NCI-H69 (cell line): ENCODE measurements around the gene SHISA8.
"Not testable (repeated sequence)": the region's sequence is repeated elsewhere in the genome, so short reads cannot be mapped to it uniquely, and the experiment has no call there.

Source experiments
- DNase-seq: peaks from one replicate; lab custom pipeline; 2025; lab: John Stamatoyannopoulos, UW

Gene SHISA8

GRCh38 chr22:41899110-41899509 is 15.8 kb downstream of the SHISA8 start:
- DNase-seq: no peak

GRCh38 chr22:41898645-41899044 is 16.2 kb downstream of the SHISA8 start:
- DNase-seq: no peak

- DNase-seq: no peak
Observed at GRCh38 chr22:41893591-41894375, 21.1 kb downstream of the SHISA8 start.

GRCh38 chr22:41892721-41893120 is 22.2 kb downstream of the SHISA8 start:
- no peak for DNase-seq

GRCh38 chr22:41891407-41891806 is 23.5 kb downstream of the SHISA8 start:
- DNase-seq: no peak

GRCh38 chr22:41888627-41889200 is 26.2 kb downstream of the SHISA8 start:
- no peak for DNase-seq

GRCh38 chr22:41885516-41885915 is 29.4 kb downstream of the SHISA8 start:
- no peak for DNase-seq

- DNase-seq: no peak
Observed at GRCh38 chr22:41885116-41885515, 29.8 kb downstream of the SHISA8 start.

GRCh38 chr22:41883400-41883799 is 31.5 kb downstream of the SHISA8 start:
- DNase-seq: no peak

- DNase-seq: no peak
Observed at GRCh38 chr22:41880653-41881052, 34.2 kb downstream of the SHISA8 start.

- DNase-seq: no peak
Observed at GRCh38 chr22:41876675-41877074, 38.2 kb downstream of the SHISA8 start.

- no peak for DNase-seq
Observed at GRCh38 chr22:41876275-41876674, 38.6 kb downstream of the SHISA8 start.

GRCh38 chr22:41875531-41876270 is 39.2 kb downstream of the SHISA8 start:
- no peak for DNase-seq

- no peak for DNase-seq
Observed at GRCh38 chr22:41874090-41874489, 40.8 kb downstream of the SHISA8 start.

GRCh38 chr22:41873391-41873790 is 41.5 kb downstream of the SHISA8 start:
- DNase-seq: no peak

- peak; percentile 45 for DNase-seq
Observed at GRCh38 chr22:41870786-41871185, 44.1 kb downstream of the SHISA8 start.

- DNase-seq: not testable (repeated sequence)
Observed at GRCh38 chr22:41870081-41870480, 44.8 kb downstream of the SHISA8 start.

- DNase-seq: no peak
Observed at GRCh38 chr22:41868556-41868955, 46.3 kb downstream of the SHISA8 start.

- no peak for DNase-seq
Observed at GRCh38 chr22:41863472-41863871, 51.4 kb downstream of the SHISA8 start.

GRCh38 chr22:41862530-41863266 is 52.2 kb downstream of the SHISA8 start:
- peak; percentile 56 for DNase-seq

GRCh38 chr22:41862160-41862529 is 52.7 kb downstream of the SHISA8 start:
- peak; percentile 56 for DNase-seq
